Pons (tissue), 1 donor: ENCODE results near the gene F2RL1.
"Not testable (repeated sequence)": the region's sequence is repeated elsewhere in the genome, so short reads cannot be mapped to it uniquely, and the experiment has no call there.

Experiments
- DNase-seq: peaks from one replicate; pipeline ENCODE4 v3.0.0-alpha.2; 2016; ENCODE audit warnings: low spot score

Gene F2RL1

GRCh38 chr5:76807296-76807695 lies 11.5 kb upstream of the F2RL1 start:
- DNase-seq, result no peak

GRCh38 chr5:76808141-76808691 lies 10.6 kb upstream of the F2RL1 start:
- DNase-seq, result no peak

GRCh38 chr5:76809141-76809540 lies 9.7 kb upstream of the F2RL1 start:
- no peak for DNase-seq

GRCh38 chr5:76810236-76810635 lies 8.6 kb upstream of the F2RL1 start:
- no peak for DNase-seq

GRCh38 chr5:76811214-76811613 lies 7.6 kb upstream of the F2RL1 start:
- no peak for DNase-seq

- not testable (repeated sequence) for DNase-seq
These were observed 6.6 kb upstream of the F2RL1 start for GRCh38 chr5:76812209-76812608.

- no peak for DNase-seq
These were observed 4.8 kb upstream of the F2RL1 start for GRCh38 chr5:76813982-76814562.

GRCh38 chr5:76816110-76816831 lies 2.6 kb upstream of the F2RL1 start:
- DNase-seq, result no peak

- DNase-seq, result no peak
These were observed 1.2 kb downstream of the F2RL1 start for GRCh38 chr5:76819851-76820525.

- no peak for DNase-seq
These were observed 1.7 kb downstream of the F2RL1 start for GRCh38 chr5:76820526-76820890.

GRCh38 chr5:76821136-76821535 lies 2.3 kb downstream of the F2RL1 start:
- no peak for DNase-seq

GRCh38 chr5:76822105-76822731 lies 3.4 kb downstream of the F2RL1 start:
- DNase-seq, result not testable (repeated sequence)

GRCh38 chr5:76826416-76826815 lies 7.6 kb downstream of the F2RL1 start:
- not testable (repeated sequence) for DNase-seq

- no peak for DNase-seq
These were observed 12.3 kb downstream of the F2RL1 start for GRCh38 chr5:76831110-76831452.

GRCh38 chr5:76836181-76836580 lies 17.4 kb downstream of the F2RL1 start:
- DNase-seq, result no peak

GRCh38 chr5:76836585-76836984 lies 17.8 kb downstream of the F2RL1 start:
- DNase-seq, result no peak

GRCh38 chr5:76838481-76839261 lies 19.8 kb downstream of the F2RL1 start:
- DNase-seq, result no peak

- no peak for DNase-seq
These were observed 22.5 kb downstream of the F2RL1 start for GRCh38 chr5:76841361-76841760.

- DNase-seq, result no peak
These were observed 27.1 kb downstream of the F2RL1 start for GRCh38 chr5:76845890-76846289.

GRCh38 chr5:76849419-76850291 lies 30.8 kb downstream of the F2RL1 start, which contains the start of gene S100Z:
TSS of gene S100Z (plus strand) at chr5:76850014. CDS start at chr5:76875360, 25,346 bp downstream.
- DNase-seq, result no peak
